Measurements from ENCODE around the gene DLL1.

DLL1 gene

GRCh38 chr6:170277893-170278742 lies 12.8 kb downstream of the DLL1 start:
- Histone ChIP-seq H2AK5ac (ENCODE audit: low read depth, low read length) (no peak overlapping the region), H3K4me3 (ENCODE audit: low read length in 2 of 2) (no peak overlapping the region), H3K9ac (ENCODE audit: low read depth, low read length, poor library complexity) (no peak overlapping the region), H2BK5ac (ENCODE audit: low read length) (no peak overlapping the region), H3K18ac (ENCODE audit: low read length) (no peak overlapping the region), H3K4me1 (ENCODE audit: control insufficient read depth in 2 of 2, insufficient read depth in 1 of 2, low read depth in 1 of 2, low read length in 2 of 2) (no peaks in the 10 kb centered on the region), H3K4me2 (ENCODE audit: insufficient read depth, low read length, poor library complexity, severe bottlenecking) (no peak overlapping the region), H2BK15ac (ENCODE audit: low read length) (no peak overlapping the region), H3K79me1 (ENCODE audit: low read depth, low read length) (peaks cover 1% of the 10 kb centered on the region), H3K14ac (ENCODE audit: low read length) (no peak overlapping the region), H4K8ac (ENCODE audit: low read depth, low read length) (no peak overlapping the region), H3K9me3 (replicated peaks in 1 of 2; ENCODE audit: control insufficient read depth in 2 of 2, insufficient read depth in 1 of 2, low read depth in 1 of 2, low read length in 2 of 2) (no peaks in the 10 kb centered on the region), H3K4ac (ENCODE audit: low read length) (no peak overlapping the region), H3K36me3 (replicated peaks in 1 of 2; ENCODE audit: control insufficient read depth in 2 of 2, insufficient read depth in 2 of 2, low read length in 2 of 2) (peaks cover 13 to 17% of the 10 kb centered on the region in 2 donors), H2AFZ (ENCODE audit: low read length) (no peak overlapping the region), H3K27ac (replicated peaks; ENCODE audit: low read length) (no peak overlapping the region), H3K27me3 (ENCODE audit: control insufficient read depth in 3 of 3, insufficient read depth in 3 of 3, low read depth in 1 of 3, low read length in 3 of 3) (peaks cover 0 to 14% (median 2%) of the 10 kb centered on the region in 3 experiments), H3K23ac (ENCODE audit: low read depth, low read length, poor library complexity) (no peak overlapping the region), H4K91ac (ENCODE audit: low read depth, low read length, poor library complexity) (no peak overlapping the region), H2BK12ac (ENCODE audit: low read length) (no peak overlapping the region), H2BK120ac (ENCODE audit: low read depth, low read length) (no peak overlapping the region)
- no CpG with 5 or more reads among the region's 8 CpGs for WGBS, 2 donors (ENCODE audit: extremely low coverage in 2 of 2, insufficient read length in 2 of 2, insufficient replicate concordance in 1 of 2)
- DNase-seq (ENCODE audit: low spot score), result no peak

DNA sequence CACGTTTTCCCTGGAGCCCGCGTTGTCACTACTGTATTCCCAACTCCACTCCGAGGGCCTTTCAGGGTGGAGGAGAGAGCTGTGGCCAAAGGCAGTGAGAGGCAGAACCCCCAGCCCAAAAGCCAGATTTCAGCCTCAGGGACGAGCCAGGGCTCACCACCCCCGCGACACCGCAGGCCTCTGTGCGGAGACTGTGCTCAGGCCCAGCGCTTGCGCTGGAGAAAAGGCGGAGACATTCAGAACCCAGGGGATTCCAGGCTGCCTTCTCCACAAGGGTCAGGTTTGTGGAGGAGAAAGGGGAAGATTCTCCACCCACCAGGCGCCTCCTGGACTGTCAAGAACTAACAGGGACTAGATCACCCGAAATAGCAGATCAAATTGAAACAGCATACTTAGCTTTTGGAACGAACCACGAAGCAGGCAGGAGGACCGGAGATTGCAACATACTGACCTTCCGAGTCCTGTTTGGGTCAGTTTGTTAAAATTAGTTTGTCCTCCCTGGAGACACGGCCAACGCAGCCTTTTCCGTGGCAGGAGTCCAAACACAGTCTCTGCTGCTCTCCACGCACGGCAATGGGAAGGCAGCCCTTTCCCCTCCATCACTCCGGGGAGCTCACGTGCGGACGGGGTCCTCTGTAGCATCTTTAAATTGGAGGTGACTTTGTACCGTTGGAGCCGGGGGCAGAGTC lies 14.4 kb downstream of the DLL1 start:
- Histone ChIP-seq H3K27ac (replicated peaks; ENCODE audit: low read length) (no peak overlapping the region), H2AFZ (ENCODE audit: low read length) (no peak overlapping the region), H3K9me3 (replicated peaks in 1 of 2; ENCODE audit: control insufficient read depth in 2 of 2, insufficient read depth in 1 of 2, low read depth in 1 of 2, low read length in 2 of 2) (no peaks in the 10 kb centered on the region), H3K4me1 (ENCODE audit: control insufficient read depth in 2 of 2, insufficient read depth in 1 of 2, low read depth in 1 of 2, low read length in 2 of 2) (no peaks in the 10 kb centered on the region), H2BK15ac (ENCODE audit: low read length) (no peak overlapping the region), H2BK120ac (ENCODE audit: low read depth, low read length) (no peak overlapping the region), H3K4me3 (ENCODE audit: low read length in 2 of 2) (no peak overlapping the region), H3K14ac (ENCODE audit: low read length) (peak overlapping the region; percentile 43), H3K27me3 (ENCODE audit: control insufficient read depth in 3 of 3, insufficient read depth in 3 of 3, low read depth in 1 of 3, low read length in 3 of 3) (peaks cover 0 to 14% (median 2%) of the 10 kb centered on the region in 3 experiments), H3K79me1 (ENCODE audit: low read depth, low read length) (no peaks in the 10 kb centered on the region), H4K8ac (ENCODE audit: low read depth, low read length) (no peak overlapping the region), H3K4ac (ENCODE audit: low read length) (no peak overlapping the region), H2AK5ac (ENCODE audit: low read depth, low read length) (peak overlapping the region; percentile 65), H3K4me2 (ENCODE audit: insufficient read depth, low read length, poor library complexity, severe bottlenecking) (no peak overlapping the region), H4K91ac (ENCODE audit: low read depth, low read length, poor library complexity) (no peak overlapping the region), H2BK5ac (ENCODE audit: low read length) (no peak overlapping the region), H2BK12ac (ENCODE audit: low read length) (no peak overlapping the region), H3K9ac (ENCODE audit: low read depth, low read length, poor library complexity) (peak overlapping the region; percentile 9), H3K18ac (ENCODE audit: low read length) (peak overlapping the region; percentile 59), H3K36me3 (replicated peaks in 1 of 2; ENCODE audit: control insufficient read depth in 2 of 2, insufficient read depth in 2 of 2, low read length in 2 of 2) (peaks cover under 1 to 3% of the 10 kb centered on the region in 2 donors), H3K23ac (ENCODE audit: low read depth, low read length, poor library complexity) (peak overlapping the region; percentile 6)
- WGBS, 2 donors (ENCODE audit: extremely low coverage in 2 of 2, insufficient read length in 2 of 2, insufficient replicate concordance in 1 of 2), result no CpG with 5 or more reads among the region's 29 CpGs
- no peak for DNase-seq (ENCODE audit: low spot score)

GRCh38 chr6:170274713-170275560 lies 15.9 kb downstream of the DLL1 start:
- H2BK12ac ChIP-seq (ENCODE audit: low read length), result no peak overlapping the region
- peak overlapping the region; percentile 39 for H3K23ac ChIP-seq (ENCODE audit: low read depth, low read length, poor library complexity)
- H3K27me3 ChIP-seq (ENCODE audit: control insufficient read depth in 3 of 3, insufficient read depth in 3 of 3, low read depth in 1 of 3, low read length in 3 of 3), result peaks cover 0 to 14% (median 2%) of the 10 kb centered on the region in 3 experiments
- peak overlapping the region; percentile 26 for H3K4ac ChIP-seq (ENCODE audit: low read length)
- H3K79me1 ChIP-seq (ENCODE audit: low read depth, low read length), result peaks cover 1% of the 10 kb centered on the region
- no peaks in the 10 kb centered on the region for H3K9me3 ChIP-seq (replicated peaks in 1 of 2; ENCODE audit: control insufficient read depth in 2 of 2, insufficient read depth in 1 of 2, low read depth in 1 of 2, low read length in 2 of 2)
- no peak overlapping the region for H2BK120ac ChIP-seq (ENCODE audit: low read depth, low read length)
- H2BK15ac ChIP-seq (ENCODE audit: low read length), result peak overlapping the region; percentile 56
- no peak for DNase-seq (ENCODE audit: low spot score)
- no peak overlapping the region for H3K27ac ChIP-seq (replicated peaks; ENCODE audit: low read length)
- peak overlapping the region; percentile 71 for H2AK5ac ChIP-seq (ENCODE audit: low read depth, low read length)
- no CpG with 5 or more reads among the region's 36 CpGs for WGBS, 2 donors (ENCODE audit: extremely low coverage in 2 of 2, insufficient read length in 2 of 2, insufficient replicate concordance in 1 of 2)
- no peak overlapping the region for H2AFZ ChIP-seq (ENCODE audit: low read length)
- no peak overlapping the region for H4K8ac ChIP-seq (ENCODE audit: low read depth, low read length)
- H3K18ac ChIP-seq (ENCODE audit: low read length), result peak overlapping the region; percentile 78
- H3K4me1 ChIP-seq (ENCODE audit: control insufficient read depth in 2 of 2, insufficient read depth in 1 of 2, low read depth in 1 of 2, low read length in 2 of 2), result peaks cover 4 to 6% of the 10 kb centered on the region in 2 donors
- H4K91ac ChIP-seq (ENCODE audit: low read depth, low read length, poor library complexity), result no peak overlapping the region
- H3K4me3 ChIP-seq (ENCODE audit: low read length in 2 of 2), result peak overlapping the region in 1 of 2 donors; percentile 5
- H3K36me3 ChIP-seq (replicated peaks in 1 of 2; ENCODE audit: control insufficient read depth in 2 of 2, insufficient read depth in 2 of 2, low read length in 2 of 2), result no peaks in the 10 kb centered on the region
- H3K4me2 ChIP-seq (ENCODE audit: insufficient read depth, low read length, poor library complexity, severe bottlenecking), result no peak overlapping the region
- H3K9ac ChIP-seq (ENCODE audit: low read depth, low read length, poor library complexity), result no peak overlapping the region
- H3K14ac ChIP-seq (ENCODE audit: low read length), result no peak overlapping the region
- no peak overlapping the region for H2BK5ac ChIP-seq (ENCODE audit: low read length)
